ENCODE measurements around the gene ARFGEF3.

Gene ARFGEF3

GRCh38 chr6:138307816-138308730 is 146.3 kb downstream of the ARFGEF3 start:
- peak; percentile 84 for DNase-seq (ENCODE audit: low spot score)

- DNase-seq (ENCODE audit: low spot score), result no peak
Measured at GRCh38 chr6:138308731-138309110, 147.0 kb downstream of the ARFGEF3 start.

GRCh38 chr6:138309695-138310094 is 148.0 kb downstream of the ARFGEF3 start:
- no peak for DNase-seq (ENCODE audit: low spot score)

GRCh38 chr6:138310294-138310693 is 148.6 kb downstream of the ARFGEF3 start:
- DNase-seq (ENCODE audit: low spot score), result no peak

- no peak for DNase-seq (ENCODE audit: low spot score)
Measured at GRCh38 chr6:138310821-138311220, 149.1 kb downstream of the ARFGEF3 start.

- no peak for DNase-seq (ENCODE audit: low spot score)
Measured at GRCh38 chr6:138311268-138311667, 149.5 kb downstream of the ARFGEF3 start.

- DNase-seq (ENCODE audit: low spot score), result no peak
Measured at GRCh38 chr6:138318741-138319375, 157.1 kb downstream of the ARFGEF3 start.

- no peak for DNase-seq (ENCODE audit: low spot score)
Measured at GRCh38 chr6:138321934-138322333, 160.2 kb downstream of the ARFGEF3 start.

GRCh38 chr6:138323821-138324220 is 162.1 kb downstream of the ARFGEF3 start:
- peak; percentile 59 for DNase-seq (ENCODE audit: low spot score)

- DNase-seq (ENCODE audit: low spot score), result no peak
Measured at GRCh38 chr6:138328210-138328609, 166.5 kb downstream of the ARFGEF3 start.

- no peak for DNase-seq (ENCODE audit: low spot score)
Measured at GRCh38 chr6:138330763-138331162, 169.0 kb downstream of the ARFGEF3 start.

- DNase-seq (ENCODE audit: low spot score), result no peak
Measured at GRCh38 chr6:138331444-138331843, 169.7 kb downstream of the ARFGEF3 start.

GRCh38 chr6:138331984-138332383 is 170.2 kb downstream of the ARFGEF3 start:
- no peak for DNase-seq (ENCODE audit: low spot score)

GRCh38 chr6:138334000-138334399 is 172.3 kb downstream of the ARFGEF3 start:
- DNase-seq (ENCODE audit: low spot score), result peak; percentile 65

GRCh38 chr6:138334963-138335362 is 173.2 kb downstream of the ARFGEF3 start:
- DNase-seq (ENCODE audit: low spot score), result no peak

GRCh38 chr6:138336221-138336620 is 174.5 kb downstream of the ARFGEF3 start:
- DNase-seq (ENCODE audit: low spot score), result no peak

GRCh38 chr6:138337076-138337475 is 175.3 kb downstream of the ARFGEF3 start:
- no peak for DNase-seq (ENCODE audit: low spot score)

GRCh38 chr6:138339024-138339423 is 177.3 kb downstream of the ARFGEF3 start:
- no peak for DNase-seq (ENCODE audit: low spot score)

- no peak for DNase-seq (ENCODE audit: low spot score)
Measured at GRCh38 chr6:138341176-138341575, 179.4 kb downstream of the ARFGEF3 start.

- DNase-seq (ENCODE audit: low spot score), result no peak
Measured at GRCh38 chr6:138343112-138343511, 181.4 kb downstream of the ARFGEF3 start.

- no peak for DNase-seq (ENCODE audit: low spot score)
Measured at GRCh38 chr6:138345565-138346285, 184.0 kb downstream of the ARFGEF3 start.

- no peak for DNase-seq (ENCODE audit: low spot score)
Measured at GRCh38 chr6:138346302-138347195, 184.8 kb downstream of the ARFGEF3 start.
